Measurements from ENCODE around the gene AOC2. TPM values are rescaled to one million over a fixed set of nuclear protein-coding genes. Genes with fewer than 3 reads are reported as not detected.
"Not testable (repeated sequence)": the region's sequence is repeated elsewhere in the genome, so short reads cannot be mapped to it uniquely, and the experiment has no call there.

Gene AOC2
- total RNA-seq, 1 donor from 2014 or later: 4.1 TPM

DNA sequence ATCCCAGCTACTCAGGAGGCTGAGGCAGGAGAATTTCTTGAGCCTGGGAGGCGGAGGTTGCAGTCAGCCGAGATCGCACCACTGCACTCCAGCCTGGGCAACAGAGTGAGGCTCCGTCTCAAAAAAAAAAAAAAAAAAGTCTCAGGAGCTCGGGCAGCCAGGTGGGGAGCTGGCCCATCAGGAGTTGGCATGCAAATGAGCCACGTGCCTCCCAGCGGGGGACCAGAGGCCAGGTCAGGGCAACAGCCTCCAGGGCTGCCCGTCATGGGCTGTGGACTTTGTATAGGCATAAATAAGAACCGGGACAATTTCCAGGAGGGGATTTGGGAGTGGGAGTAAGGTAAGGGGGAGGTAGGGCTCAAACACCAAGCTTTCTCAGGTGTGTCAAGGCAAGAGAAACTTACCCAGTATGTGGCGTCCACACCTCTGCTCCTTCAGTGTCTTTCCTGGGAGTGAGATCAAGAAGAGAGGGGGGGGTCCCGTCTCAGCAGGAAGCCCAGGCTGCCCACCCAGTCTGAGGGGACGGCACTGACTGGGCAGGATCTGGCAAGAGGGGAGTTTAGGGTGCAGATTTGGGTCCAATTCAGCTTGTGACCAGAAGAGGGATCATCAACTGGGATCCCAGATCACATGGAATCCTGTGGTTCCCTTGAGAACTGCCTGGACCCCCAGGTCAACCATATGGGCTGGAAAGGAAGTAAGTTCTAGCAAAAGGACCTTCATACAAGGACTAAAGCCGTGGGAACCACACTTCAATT, 33.9 kb downstream of the AOC2 start:
- Mint-ChIP-seq H3K9me3 (ENCODE audit: low read depth) (no peaks in the 10 kb centered on the region), H3K27ac (no peak overlapping the region), H3K27me3 (peaks cover 29% of the 10 kb centered on the region), H3K36me3 (ENCODE audit: insufficient read depth) (no peaks in the 10 kb centered on the region), H3K4me1 (ENCODE audit: low read depth) (peaks cover 4% of the 10 kb centered on the region), H3K4me3 (ENCODE audit: low read depth) (no peak overlapping the region)
- TF ChIP-seq, protein P1, sequence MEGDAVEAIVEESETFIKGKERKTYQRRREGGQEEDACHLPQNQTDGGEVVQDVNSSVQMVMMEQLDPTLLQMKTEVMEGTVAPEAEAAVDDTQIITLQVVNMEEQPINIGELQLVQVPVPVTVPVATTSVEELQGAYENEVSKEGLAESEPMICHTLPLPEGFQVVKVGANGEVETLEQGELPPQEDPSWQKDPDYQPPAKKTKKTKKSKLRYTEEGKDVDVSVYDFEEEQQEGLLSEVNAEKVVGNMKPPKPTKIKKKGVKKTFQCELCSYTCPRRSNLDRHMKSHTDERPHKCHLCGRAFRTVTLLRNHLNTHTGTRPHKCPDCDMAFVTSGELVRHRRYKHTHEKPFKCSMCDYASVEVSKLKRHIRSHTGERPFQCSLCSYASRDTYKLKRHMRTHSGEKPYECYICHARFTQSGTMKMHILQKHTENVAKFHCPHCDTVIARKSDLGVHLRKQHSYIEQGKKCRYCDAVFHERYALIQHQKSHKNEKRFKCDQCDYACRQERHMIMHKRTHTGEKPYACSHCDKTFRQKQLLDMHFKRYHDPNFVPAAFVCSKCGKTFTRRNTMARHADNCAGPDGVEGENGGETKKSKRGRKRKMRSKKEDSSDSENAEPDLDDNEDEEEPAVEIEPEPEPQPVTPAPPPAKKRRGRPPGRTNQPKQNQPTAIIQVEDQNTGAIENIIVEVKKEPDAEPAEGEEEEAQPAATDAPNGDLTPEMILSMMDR (IDR thresholded peaks at IDR 0.05; ENCODE audit: unreplicated experiment): no peak
- no peak for DNase-seq (ENCODE audit: low spot score, unreplicated experiment)

DNA sequence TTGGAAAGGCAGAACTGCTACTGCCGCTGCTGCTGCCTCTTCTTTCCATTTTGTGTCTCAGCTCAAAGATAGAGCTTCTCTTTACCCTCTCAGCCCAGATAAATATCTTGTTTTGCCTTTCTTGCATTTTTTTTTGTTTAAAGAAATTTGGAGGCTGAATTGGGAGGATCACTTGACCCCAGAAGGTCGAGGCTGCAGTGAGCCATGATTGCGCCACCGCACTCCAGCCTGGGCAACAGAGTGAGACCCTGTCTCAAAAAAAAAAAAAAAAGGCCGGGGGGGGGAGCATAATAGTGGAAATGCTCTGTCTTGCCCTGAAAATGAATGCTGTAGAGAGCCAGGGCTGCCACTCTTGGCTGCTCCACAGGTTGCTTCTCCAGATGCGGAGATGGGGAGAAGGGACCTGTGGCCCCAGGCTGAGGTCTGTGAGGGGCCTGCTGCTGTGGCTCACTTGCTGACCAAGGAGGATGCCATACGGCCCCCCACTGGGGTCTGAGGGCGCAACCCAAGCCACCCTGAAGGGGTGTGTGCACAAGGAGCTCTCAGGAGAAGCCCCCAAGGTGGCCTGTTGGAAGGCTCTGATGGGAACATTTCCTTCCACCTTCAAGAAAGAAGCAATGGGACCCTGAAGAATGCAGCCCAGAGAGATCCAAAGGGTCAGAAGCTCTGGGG, 34.7 kb downstream of the AOC2 start:
- peaks cover 29% of the 10 kb centered on the region for H3K27me3 Mint-ChIP-seq

DNA sequence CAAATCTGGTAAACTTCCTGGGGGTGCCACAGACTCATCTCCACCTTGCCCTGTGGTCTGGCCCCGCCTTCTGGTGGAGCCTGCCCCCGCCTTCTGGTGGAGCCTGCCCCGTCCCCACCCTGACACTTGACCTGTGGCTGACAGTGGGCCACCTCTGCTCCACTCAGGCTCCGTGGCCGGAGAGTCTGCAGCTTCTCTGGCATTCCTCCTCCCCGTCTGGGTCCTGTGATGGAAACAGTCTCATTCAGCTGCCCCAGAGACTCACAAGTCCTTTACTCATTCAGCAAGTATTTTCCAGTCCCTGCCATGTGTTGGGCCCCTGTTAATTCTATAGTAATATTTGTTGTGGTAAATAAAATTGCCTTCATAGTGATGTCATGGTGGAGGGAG, 35.2 kb downstream of the AOC2 start:
- peaks cover 29% of the 10 kb centered on the region for H3K27me3 Mint-ChIP-seq

More for the DNA sequence above, 34.7 kb downstream of the AOC2 start:
- Mint-ChIP-seq H3K9me3 (ENCODE audit: low read depth) (no peaks in the 10 kb centered on the region), H3K36me3 (ENCODE audit: insufficient read depth) (no peaks in the 10 kb centered on the region), H3K4me1 (ENCODE audit: low read depth) (peaks cover 4% of the 10 kb centered on the region), H3K4me3 (ENCODE audit: low read depth) (no peak overlapping the region), H3K27ac (no peak overlapping the region)
- DNase-seq (ENCODE audit: low spot score, unreplicated experiment): no peak
- TF ChIP-seq, protein P1 (IDR thresholded peaks at IDR 0.05; ENCODE audit: unreplicated experiment): no peak

DNA sequence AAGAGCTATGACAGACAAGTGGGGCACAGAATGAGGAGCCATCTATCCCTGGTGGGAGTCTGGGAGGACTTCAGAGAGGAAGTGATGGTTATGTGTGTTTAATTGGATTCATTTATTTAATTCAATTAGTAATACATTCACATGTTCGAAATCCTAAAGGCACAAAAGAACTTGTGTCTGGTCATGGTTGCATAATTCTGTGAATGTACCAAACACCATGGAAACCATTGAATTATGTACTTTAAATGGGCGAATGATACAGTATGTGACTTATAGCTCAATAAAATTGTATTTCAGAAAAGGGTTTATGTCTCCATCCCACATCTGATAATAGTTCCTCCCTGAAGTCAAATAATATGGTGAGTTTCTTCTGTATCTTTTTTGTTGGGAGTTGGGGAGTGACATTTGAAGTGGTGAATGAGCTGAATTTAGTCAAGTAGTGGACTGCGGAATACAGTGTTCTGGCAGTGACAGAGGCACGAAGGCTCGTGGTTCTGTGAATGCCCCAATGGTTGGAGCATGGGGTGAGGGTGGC, 36.5 kb downstream of the AOC2 start:
- no peaks in the 10 kb centered on the region for H3K36me3 Mint-ChIP-seq (ENCODE audit: insufficient read depth)
- no peak overlapping the region for H3K27ac Mint-ChIP-seq
- no peaks in the 10 kb centered on the region for H3K9me3 Mint-ChIP-seq (ENCODE audit: low read depth)
- no peak overlapping the region for H3K4me3 Mint-ChIP-seq (ENCODE audit: low read depth)
- TF ChIP-seq, protein P1 (IDR thresholded peaks at IDR 0.05; ENCODE audit: unreplicated experiment): no peak
- H3K27me3 Mint-ChIP-seq: peaks cover 29% of the 10 kb centered on the region
- peaks cover 4% of the 10 kb centered on the region for H3K4me1 Mint-ChIP-seq (ENCODE audit: low read depth)
- DNase-seq (ENCODE audit: low spot score, unreplicated experiment): no peak

More for the DNA sequence above, 35.2 kb downstream of the AOC2 start:
- Mint-ChIP-seq H3K4me1 (ENCODE audit: low read depth) (peaks cover 4% of the 10 kb centered on the region), H3K4me3 (ENCODE audit: low read depth) (no peak overlapping the region), H3K27ac (no peak overlapping the region), H3K9me3 (ENCODE audit: low read depth) (no peaks in the 10 kb centered on the region), H3K36me3 (ENCODE audit: insufficient read depth) (no peaks in the 10 kb centered on the region)
- TF ChIP-seq, protein P1 (IDR thresholded peaks at IDR 0.05; ENCODE audit: unreplicated experiment): no peak
- no peak for DNase-seq (ENCODE audit: low spot score, unreplicated experiment)

DNA sequence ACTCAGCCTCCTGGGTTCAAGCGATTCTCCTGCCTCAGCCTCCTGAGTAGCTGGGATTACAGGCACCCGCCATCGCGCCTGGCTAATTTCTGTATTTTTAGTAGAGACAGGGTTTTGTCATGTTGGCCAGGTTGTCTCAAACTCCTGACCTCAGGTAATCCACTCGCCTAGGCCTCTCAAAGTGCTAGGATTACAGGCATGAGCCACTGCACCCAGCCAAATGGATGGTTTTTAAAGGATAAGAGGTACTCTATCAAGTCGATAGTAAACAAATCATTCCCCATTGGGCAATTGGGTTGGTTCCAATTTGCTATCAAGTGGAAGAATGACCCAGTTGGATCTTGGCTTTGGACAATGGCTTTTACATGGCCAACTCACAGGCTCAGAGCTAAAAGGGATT, 37.3 kb downstream of the AOC2 start:
- H3K27me3 Mint-ChIP-seq: peaks cover 29% of the 10 kb centered on the region
- not testable (repeated sequence) for DNase-seq (ENCODE audit: low spot score, unreplicated experiment); H3K4me1 Mint-ChIP-seq (ENCODE audit: low read depth); H3K9me3 Mint-ChIP-seq (ENCODE audit: low read depth); H3K4me3 Mint-ChIP-seq (ENCODE audit: low read depth); H3K27ac Mint-ChIP-seq; H3K36me3 Mint-ChIP-seq (ENCODE audit: insufficient read depth)

All from progenitor cell of endocrine pancreas (in vitro differentiated cells).